Activated CD8-positive, alpha-beta T cell treated with anti-CD3 and anti-CD28 coated beads for 36 hours (primary cell): ENCODE measurements around the gene PIP4K2B. TPM values are rescaled to one million over a fixed set of nuclear protein-coding genes. Genes with fewer than 3 reads are reported as not detected.

Experiments used
- ATAC-seq: fragments of 200-7000 bp; cut with Tn5 transposase; one replicate; pipeline ENCODE4 v1.10.0; 2021; ENCODE audit warnings: mild to moderate bottlenecking, moderate library complexity
- CTCF ChIA-PET: fragments of 350-600 bp; sonication (Branson Sonifier 250); formaldehyde crosslinking; loops from one replicate; lab custom pipeline; 2021; ENCODE audit warnings: antibody characterized with exemption; lab: Charles Lee
- POLR2A ChIA-PET: fragments of 350-600 bp; sonication (Branson Sonifier 250); formaldehyde crosslinking; loops from one replicate; lab custom pipeline; 2021; ENCODE audit warnings: antibody characterized with exemption; lab: Charles Lee
- DNase-seq: peaks from one replicate; pipeline ENCODE4 v3.0.0-alpha.2; 2020
- H3K27ac Mint-ChIP-seq: one replicate; pipeline ENCODE4 v1.8.0; 2021; ENCODE audit warnings: mild to moderate bottlenecking, mixed read lengths
- H3K27me3 Mint-ChIP-seq: one replicate; pipeline ENCODE4 v1.8.0; 2021; ENCODE audit warnings: mixed read lengths
- H3K36me3 Mint-ChIP-seq: one replicate; pipeline ENCODE4 v1.8.0; 2021; ENCODE audit warnings: low read depth, mixed read lengths
- H3K4me1 Mint-ChIP-seq: one replicate; pipeline ENCODE4 v1.8.0; 2021; ENCODE audit warnings: low read depth, mixed read lengths
- H3K4me3 Mint-ChIP-seq: one replicate; pipeline ENCODE4 v1.8.0; 2021; ENCODE audit warnings: mild to moderate bottlenecking, moderate library complexity, mixed read lengths
- H3K9me3 Mint-ChIP-seq: one replicate; pipeline ENCODE4 v1.8.0; 2021; ENCODE audit warnings: mixed read lengths
- intact Hi-C: fragments of 100-400 bp; cut with micrococcal nuclease; formaldehyde crosslinking; loops from one replicate; pipeline ENCODE4 v1.10.0; 2022
- total RNA-seq, 2 experiments: library from RNA; stranded (reverse); gene quantifications; one replicate each; pipeline ENCODE4 v1.2.3, GENCODE V29; 2021
- TF ChIP-seq, protein P1 (sequence below): fragments of 200-600 bp; IDR thresholded peaks from one replicate; pipeline ENCODE4 v1.8.0; 2022; ENCODE audit warnings: antibody characterized with exemption, mild to moderate bottlenecking

PIP4K2B gene
- total RNA-seq, 2 experiments from 2014 or later, result 30.9 to 33.2 TPM

DNA sequence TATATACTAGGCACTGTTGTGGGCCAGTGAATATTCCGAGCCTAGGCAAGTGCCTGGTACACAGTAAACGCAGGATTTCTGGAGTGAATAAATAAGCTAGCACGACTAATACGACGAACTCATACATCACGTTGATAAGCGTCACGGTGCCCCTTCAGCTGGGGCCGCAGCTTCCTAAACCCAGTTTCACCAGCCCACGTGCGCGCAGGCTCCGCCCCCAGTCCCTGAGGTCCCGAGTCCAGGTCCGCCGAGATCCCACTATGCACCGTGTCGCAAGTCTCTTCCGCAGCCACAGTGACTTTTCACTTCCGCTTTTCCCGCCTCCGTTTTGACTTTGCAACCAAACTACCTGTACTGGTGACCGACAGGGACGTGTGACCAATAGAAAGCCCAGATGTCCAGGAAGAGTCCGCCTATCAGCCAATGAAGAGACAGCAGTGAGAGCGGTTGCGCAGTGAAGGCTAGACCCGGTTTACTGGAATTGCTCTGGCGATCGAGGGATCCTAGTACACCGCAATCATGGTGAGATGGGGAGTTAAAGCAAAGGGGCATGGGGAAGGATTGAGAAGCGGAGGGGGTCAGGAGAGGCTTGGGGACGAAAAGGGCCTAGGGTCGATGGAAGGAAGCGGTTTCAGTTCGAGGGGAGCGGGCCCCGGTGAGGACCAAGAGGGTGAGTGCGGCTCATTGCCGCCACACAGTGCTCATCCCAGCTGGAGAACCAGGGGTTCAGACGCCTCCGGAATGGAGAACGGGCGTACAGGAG is 46.9 kb downstream of the PIP4K2B start, which contains the start of gene PSMB3:
PSMB3 (plus strand) TSS at position 434 of the 763 bp plus-strand sequence; CDS start at position 520, 86 bp downstream.
- peak; percentile 100 for DNase-seq
- Mint-ChIP-seq H3K27ac (peak within 1 kb of the TSS; percentile 96), H3K4me1 (peaks cover 39% of the 10 kb centered on the region)

DNA sequence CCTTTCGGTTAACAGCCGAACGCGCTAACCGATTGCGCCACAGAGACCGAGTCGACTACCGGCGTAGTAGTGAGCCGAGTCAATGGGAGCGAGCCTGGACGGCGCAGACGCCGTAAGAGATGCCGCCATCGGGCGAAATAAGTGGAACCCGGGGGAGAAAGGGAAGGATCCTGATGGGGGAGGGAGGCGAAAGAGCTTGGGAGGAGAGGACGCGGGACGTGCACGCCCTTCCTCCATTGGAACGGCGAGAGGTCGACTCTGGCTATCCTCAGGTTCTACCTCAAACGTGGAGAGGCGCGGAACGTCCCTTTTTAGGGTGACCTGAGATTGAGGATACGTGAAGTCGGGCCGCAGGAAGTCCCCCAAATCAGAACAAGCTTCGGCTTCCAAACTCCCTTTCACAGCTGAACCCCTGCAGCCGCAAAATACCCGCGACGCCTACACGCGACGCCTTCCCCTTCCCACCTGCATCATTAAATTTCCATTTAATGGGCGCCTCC is 47.5 kb downstream of the PIP4K2B start:
- intact Hi-C loops, result no loop called here
- ATAC-seq, result peak; percentile 25
- no peaks in the 10 kb centered on the region for H3K9me3 Mint-ChIP-seq
- H3K27ac Mint-ChIP-seq, result peak overlapping the region; percentile 96
- POLR2A ChIA-PET, result interaction anchor here (0.7 to 2.3 kb wide), 20 partner anchors 9 to 402 kb away, joined by 3 to 12 read pairs (median 4); partner anchors contain the start of genes CWC25, LASP1, MLLT6 and RPL23
- CTCF ChIA-PET, result interaction anchor here (0.9 to 2.4 kb wide), 7 partner anchors 18 to 194 kb away, joined by 3 to 8 read pairs (median 4); partner anchors contain the start of gene EPOP
- H3K27me3 Mint-ChIP-seq, result peaks cover 27% of the 10 kb centered on the region
- peak overlapping the region; percentile 91 for H3K4me3 Mint-ChIP-seq
- peak; percentile 88 for DNase-seq
- H3K4me1 Mint-ChIP-seq, result peaks cover 41% of the 10 kb centered on the region
- H3K36me3 Mint-ChIP-seq, result peaks cover 28% of the 10 kb centered on the region
- TF ChIP-seq, protein P1, sequence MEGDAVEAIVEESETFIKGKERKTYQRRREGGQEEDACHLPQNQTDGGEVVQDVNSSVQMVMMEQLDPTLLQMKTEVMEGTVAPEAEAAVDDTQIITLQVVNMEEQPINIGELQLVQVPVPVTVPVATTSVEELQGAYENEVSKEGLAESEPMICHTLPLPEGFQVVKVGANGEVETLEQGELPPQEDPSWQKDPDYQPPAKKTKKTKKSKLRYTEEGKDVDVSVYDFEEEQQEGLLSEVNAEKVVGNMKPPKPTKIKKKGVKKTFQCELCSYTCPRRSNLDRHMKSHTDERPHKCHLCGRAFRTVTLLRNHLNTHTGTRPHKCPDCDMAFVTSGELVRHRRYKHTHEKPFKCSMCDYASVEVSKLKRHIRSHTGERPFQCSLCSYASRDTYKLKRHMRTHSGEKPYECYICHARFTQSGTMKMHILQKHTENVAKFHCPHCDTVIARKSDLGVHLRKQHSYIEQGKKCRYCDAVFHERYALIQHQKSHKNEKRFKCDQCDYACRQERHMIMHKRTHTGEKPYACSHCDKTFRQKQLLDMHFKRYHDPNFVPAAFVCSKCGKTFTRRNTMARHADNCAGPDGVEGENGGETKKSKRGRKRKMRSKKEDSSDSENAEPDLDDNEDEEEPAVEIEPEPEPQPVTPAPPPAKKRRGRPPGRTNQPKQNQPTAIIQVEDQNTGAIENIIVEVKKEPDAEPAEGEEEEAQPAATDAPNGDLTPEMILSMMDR, result no peak

More for the DNA sequence above, 46.9 kb downstream of the PIP4K2B start, which contains the start of gene PSMB3:
- H3K9me3 Mint-ChIP-seq, result no peaks in the 10 kb centered on the region
- peak; percentile 89 for ATAC-seq
- peaks cover 28% of the 10 kb centered on the region for H3K36me3 Mint-ChIP-seq
- intact Hi-C loops, result no loop called here
- H3K4me3 Mint-ChIP-seq, result peak within 1 kb of the TSS; percentile 91
- TF ChIP-seq, protein P1, result no peak
- ChIA-PET POLR2A (interaction anchor here (0.7 to 2.3 kb wide), 22 partner anchors 9 to 401 kb away, joined by 3 to 12 read pairs (median 4); partner anchors contain the start of genes CWC25, LASP1, MLLT6 and RPL23), CTCF (interaction anchor here (0.9 to 2.4 kb wide), 5 partner anchors 18 to 195 kb away, joined by 3 to 8 read pairs (median 4); no protein-coding TSS in a partner anchor)
- H3K27me3 Mint-ChIP-seq, result peaks cover 26% of the 10 kb centered on the region

DNA sequence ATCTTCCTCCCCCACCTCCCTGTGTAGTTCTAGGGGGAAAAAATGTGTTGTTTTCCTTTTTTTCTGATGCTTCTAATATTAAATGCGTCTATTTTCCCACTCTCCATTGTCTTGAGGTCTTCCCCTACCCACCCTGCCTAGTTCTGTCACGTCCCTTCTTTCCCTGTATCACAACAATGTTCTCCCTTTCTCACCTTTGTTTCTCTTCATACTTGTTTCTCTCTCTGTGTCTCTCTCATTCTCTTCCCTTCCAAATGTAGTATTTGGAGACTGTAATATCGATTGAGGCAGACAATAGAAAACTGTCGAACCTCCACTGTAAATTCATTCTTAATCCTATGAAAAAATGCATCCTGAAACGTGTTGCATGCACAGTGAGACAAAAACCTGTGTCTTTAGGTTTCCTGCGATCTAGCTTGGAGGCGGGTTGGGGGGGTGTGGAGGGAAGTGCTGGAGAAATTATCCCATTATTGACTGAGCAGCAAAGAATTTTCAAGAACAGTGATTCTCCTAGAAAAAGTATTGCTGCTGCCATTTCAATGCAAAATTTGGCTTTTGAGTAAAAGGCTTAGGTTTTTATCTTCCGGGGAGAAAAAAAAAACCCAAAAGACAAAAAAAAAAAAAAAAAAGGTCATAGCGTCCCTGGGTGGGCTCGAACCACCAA is 48.1 kb downstream of the PIP4K2B start:
- H3K36me3 Mint-ChIP-seq, result peaks cover 25% of the 10 kb centered on the region
- H3K4me3 Mint-ChIP-seq, result peak overlapping the region; percentile 91
- ATAC-seq (no peak), DNase-seq (no peak)
- no peaks in the 10 kb centered on the region for H3K9me3 Mint-ChIP-seq
- peak overlapping the region; percentile 96 for H3K27ac Mint-ChIP-seq
- ChIA-PET CTCF (interaction anchor here (1.1 to 2.7 kb wide), 7 partner anchors 16 to 193 kb away, joined by 3 to 13 read pairs (median 5); partner anchors contain the start of gene EPOP), POLR2A (interaction anchor here (0.6 to 2.3 kb wide), 22 partner anchors 13 to 402 kb away, joined by 3 to 12 read pairs (median 4); partner anchors contain the start of genes CWC25, LASP1, MLLT6 and RPL23)
- TF ChIP-seq, protein P1, result no peak
- intact Hi-C loops, result no loop called here
- H3K27me3 Mint-ChIP-seq, result peaks cover 33% of the 10 kb centered on the region
- H3K4me1 Mint-ChIP-seq, result peaks cover 46% of the 10 kb centered on the region

DNA sequence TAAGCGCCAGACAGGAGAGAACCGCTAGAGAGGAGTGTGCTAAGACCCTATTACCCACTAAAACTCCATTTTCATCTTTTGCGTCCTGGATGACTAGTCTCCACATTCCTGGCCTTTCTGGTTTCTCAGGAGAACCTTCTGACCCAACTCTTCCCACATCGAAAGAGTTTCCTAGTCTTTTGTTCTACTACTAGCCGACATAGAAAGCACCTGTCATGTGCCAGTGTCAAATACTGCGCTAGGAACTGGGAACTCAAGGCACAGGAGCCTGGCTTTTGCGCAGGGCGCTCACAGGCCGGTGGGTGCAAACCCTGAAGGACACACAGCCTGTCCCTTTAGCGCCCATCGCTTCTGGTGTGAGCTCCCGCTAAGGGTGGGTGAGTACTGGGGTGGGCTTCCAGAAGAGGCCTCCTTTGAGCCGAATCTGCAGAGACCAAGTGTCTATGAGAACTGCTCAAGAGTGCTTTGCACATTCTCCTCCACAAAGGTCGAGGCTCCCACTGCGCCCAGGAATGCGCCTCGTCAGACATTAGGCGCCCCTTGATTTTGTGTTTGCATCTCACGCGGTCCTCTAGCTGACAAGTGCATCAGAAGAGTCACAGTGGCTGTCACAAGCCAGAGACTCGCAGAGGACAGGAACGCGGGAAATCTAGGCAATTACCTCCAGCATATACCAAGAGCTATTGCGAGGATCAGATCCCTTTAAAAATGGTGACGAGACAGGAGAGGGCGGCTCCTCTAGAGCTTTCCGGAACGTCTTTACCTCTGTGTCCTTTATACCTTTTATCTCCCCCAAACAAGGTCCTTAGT is 48.8 kb downstream of the PIP4K2B start:
- Mint-ChIP-seq H3K27me3 (peaks cover 40% of the 10 kb centered on the region), H3K4me3 (peak overlapping the region; percentile 91), H3K9me3 (no peaks in the 10 kb centered on the region), H3K36me3 (peaks cover 18% of the 10 kb centered on the region), H3K27ac (no peak overlapping the region), H3K4me1 (peaks cover 47% of the 10 kb centered on the region)
- intact Hi-C loops, result no loop called here
- CTCF ChIA-PET, result interaction anchor here (1.2 to 2.7 kb wide), 7 partner anchors 11 to 193 kb away, joined by 3 to 13 read pairs (median 5); partner anchors contain the start of gene EPOP
- POLR2A ChIA-PET, result interaction anchor here (0.6 to 2.3 kb wide), 10 partner anchors 15 to 403 kb away, joined by 3 to 7 read pairs (median 4); partner anchors contain the start of genes MLLT6 and RPL23
- TF ChIP-seq, protein P1, result no peak
- ATAC-seq, result no peak
- DNase-seq, result peak; percentile 34
